A549 (cell line): ENCODE measurements around the gene MALRD1. TPM values are rescaled to one million over a fixed set of nuclear protein-coding genes. Genes with fewer than 3 reads are reported as not detected.

ENCODE experiments used
- ATAC-seq, 2 experiments: fragments of 200-7000 bp in 1 of 2; fragments of >200 bp in 1 of 2; cut with Nextera tagmentation in 1 of 2; cut with Tn5 transposase in 1 of 2; 3 replicates each; pipeline versions ENCODE4 v1.8.0 to v1.9.1; 2018 to 2020; ENCODE audit warnings: mild to moderate bottlenecking in 1 of 2, moderate library complexity in 1 of 2
- CTCF ChIA-PET: fragments of 300-600 bp; sonication (Branson Sonifier 250); formaldehyde crosslinking; extraction: SDS; loops from one replicate; lab custom pipeline; 2021; ENCODE audit warnings: antibody characterized with exemption, inconsistent platforms; lab: Yijun Ruan, JAX
- POLR2A ChIA-PET: fragments of 350-600 bp; formaldehyde crosslinking; extraction: SDS; loops from one replicate; lab custom pipeline; 2021; ENCODE audit warnings: antibody characterized with exemption, inconsistent platforms; lab: Yijun Ruan, JAX
- DNase-seq, 2 experiments: peaks; one replicate each; pipeline versions ENCODE4 v3.0.0 to v3.0.0-alpha.2; 2011 to 2016; ENCODE audit warnings: low read depth in 1 of 2, low spot score in 1 of 2
- FAIRE-seq: peaks from 2 replicates; lab custom pipeline; 2011; peaks lifted over from hg19 to GRCh38; lab: Jason Lieb, UNC
- H3K27ac ChIP-seq, 2 experiments: fragments of >200 bp; sonication (Bioruptor Twin); formaldehyde crosslinking; 3 replicates each; pipeline ENCODE4 v1.5.1; 2016 to 2017
- H3K4me1 ChIP-seq: fragments of >200 bp; sonication (Bioruptor Twin); formaldehyde crosslinking; 3 replicates; pipeline ENCODE4 v1.6.1; 2016
- H3K4me2 ChIP-seq: fragments of >200 bp; sonication (Bioruptor Twin); formaldehyde crosslinking; 3 replicates; pipeline ENCODE4 v1.6.1; 2016
- H3K4me3 ChIP-seq: fragments of >200 bp; sonication (Bioruptor Twin); formaldehyde crosslinking; 3 replicates; pipeline ENCODE4 v1.5.1; 2016
- H3K9me3 ChIP-seq: fragments of >200 bp; sonication (Bioruptor Twin); formaldehyde crosslinking; 3 replicates; pipeline ENCODE4 v1.6.1; 2016
- CEBPB ChIP-seq, 2 experiments: fragments of >200 bp in 1 of 2; sonication (Bioruptor Twin) in 1 of 2; formaldehyde crosslinking in 1 of 2; IDR thresholded peaks; 2 replicates each; pipeline ENCODE4 v1.6.1; 2012 to 2016
- CHD4 ChIP-seq: fragments of 200-600 bp; sonication (generic); IDR thresholded peaks from 2 replicates; pipeline ENCODE4 v1.6.1; 2016; ENCODE audit warnings: antibody characterized with exemption, mild to moderate bottlenecking, borderline replicate concordance
- EHMT2 ChIP-seq: fragments of 200-600 bp; sonication (generic); IDR thresholded peaks from 2 replicates; pipeline ENCODE4 v1.6.1; 2016; ENCODE audit warnings: antibody characterized with exemption, low read depth, mild to moderate bottlenecking, moderate library complexity
- EP300 ChIP-seq, 2 experiments: fragments of >200 bp; sonication (Bioruptor Twin); formaldehyde crosslinking; IDR thresholded peaks; 2 replicates in 1 of 2; 3 replicates in 1 of 2; pipeline ENCODE4 v1.6.1; 2016 to 2017
- ESRRA ChIP-seq: fragments of 150-350 bp; IDR thresholded peaks from 2 replicates; pipeline ENCODE4 v1.6.1; 2014; ENCODE audit warnings: mild to moderate bottlenecking, low read length, borderline replicate concordance
- FOSL2 ChIP-seq, 2 experiments: fragments of 450-650 bp in 1 of 2; fragments of >200 bp in 1 of 2; sonication (Bioruptor Twin) in 1 of 2; formaldehyde crosslinking; IDR thresholded peaks; 2 replicates each; pipeline versions ENCODE4 v1.5.0 to v1.6.1; 2016 to 2020; ENCODE audit warnings: mild to moderate bottlenecking in 1 of 2, moderate library complexity in 1 of 2
- HOXA7 ChIP-seq: fragments of 250-450 bp; sonication (Bioruptor Pico); IDR thresholded peaks from 2 replicates; pipeline ENCODE4 v1.5.0; 2020; ENCODE audit warnings: mild to moderate bottlenecking, moderate library complexity
- HOXB13 ChIP-seq: fragments of 250-450 bp; sonication (Bioruptor Pico); IDR thresholded peaks from 2 replicates; pipeline ENCODE4 v1.5.0; 2020; ENCODE audit warnings: low read depth, mild to moderate bottlenecking, moderate library complexity
- HOXB5 ChIP-seq: fragments of 250-450 bp; sonication (Bioruptor Pico); IDR thresholded peaks from 2 replicates; pipeline ENCODE4 v1.5.0; 2020; ENCODE audit warnings: mild to moderate bottlenecking, moderate library complexity
- JUN ChIP-seq, 2 experiments: fragments of >200 bp; sonication (Bioruptor Twin); formaldehyde crosslinking; IDR thresholded peaks; 2 replicates in 1 of 2; 3 replicates in 1 of 2; pipeline ENCODE4 v1.6.1; 2016 to 2017
- KDM5A ChIP-seq: fragments of 200-600 bp; sonication (generic); IDR thresholded peaks from 2 replicates; pipeline ENCODE4 v1.6.1; 2016; ENCODE audit warnings: antibody characterized with exemption, mild to moderate bottlenecking
- MAFK ChIP-seq: fragments of 450-650 bp; IDR thresholded peaks from 2 replicates; pipeline ENCODE4 v1.6.1; 2014; ENCODE audit not compliant: partially characterized antibody
- NFE2L2 ChIP-seq: fragments of 150-350 bp; conservative IDR thresholded peaks from 2 replicates; pipeline ENCODE4 v1.6.1; 2014; ENCODE audit warnings: low read length
- PHF8 ChIP-seq: fragments of 200-600 bp; sonication (generic); IDR thresholded peaks from 2 replicates; pipeline ENCODE4 v1.6.1; 2016; ENCODE audit warnings: low read depth, mild to moderate bottlenecking, antibody characterized with exemption, moderate library complexity, borderline replicate concordance
- POLR2AphosphoS2 ChIP-seq: conservative IDR thresholded peaks from 2 replicates; pipeline ENCODE4 v1.6.1; 2012; ENCODE audit warnings: low read length, improper control_type of control experiment, inconsistent platforms
- RFX5 ChIP-seq: fragments of 450-650 bp; IDR thresholded peaks from 2 replicates; pipeline ENCODE4 v1.7.1; 2014; ENCODE audit warnings: antibody characterized with exemption, mild to moderate bottlenecking, moderate library complexity
- TFCP2L1 ChIP-seq: fragments of 250-450 bp; sonication (Bioruptor Pico); IDR thresholded peaks from 2 replicates; pipeline ENCODE4 v1.5.0; 2021; ENCODE audit warnings: mild to moderate bottlenecking
- TP53 ChIP-seq: fragments of 250-450 bp; sonication (Bioruptor Pico); IDR thresholded peaks from 2 replicates; pipeline ENCODE4 v1.5.0; 2021; ENCODE audit warnings: mild to moderate bottlenecking, moderate library complexity
- ZC3H11A ChIP-seq: fragments of 450-650 bp; IDR thresholded peaks from 2 replicates; pipeline ENCODE4 v1.6.1; 2014; ENCODE audit warnings: antibody characterized with exemption, mild to moderate bottlenecking
- ZFP36 ChIP-seq: fragments of 450-650 bp; IDR thresholded peaks from 2 replicates; pipeline ENCODE4 v1.6.1; 2014; ENCODE audit warnings: borderline replicate concordance; ENCODE audit not compliant: partially characterized antibody
- ZNF302 ChIP-seq: fragments of 250-450 bp; sonication (Bioruptor Pico); IDR thresholded peaks from 2 replicates; pipeline ENCODE4 v1.9.0; 2021; ENCODE audit warnings: inconsistent platforms, mild to moderate bottlenecking, moderate library complexity
- WGBS: methylation state at CpG from one replicate; pipeline ENCODE4 v1.1.6; 2017; ENCODE audit errors: missing lambda C conversion rate; 5-methylcytosine and 5-hydroxymethylcytosine counted together
- polyA plus RNA-seq, 4 experiments: library from polyadenylated mRNA; depleted of rRNA in 3 of 4; stranded (reverse); fragments of >200 nt; fragmentation: RNase III in 1 of 4; extraction: RNeasy Plus Mini Kit Qiagen cat#74134 plus additional on column Dnase treatment in 1 of 4; gene quantifications; 2 replicates in 3 of 4; 3 replicates in 1 of 4; pipeline ENCODE4 v1.2.3, GENCODE V29; 2011 to 2017
- TF ChIP-seq, protein P1 (sequence below): fragments of >200 bp; sonication (Bioruptor Twin); formaldehyde crosslinking; IDR thresholded peaks from 3 replicates; pipeline ENCODE4 v1.6.1; 2016
- TF ChIP-seq, protein P2 (sequence below): fragments of >200 bp; sonication (Bioruptor Twin); formaldehyde crosslinking; IDR thresholded peaks from 2 replicates; pipeline ENCODE4 v1.6.1; 2016
- TF ChIP-seq, protein P3 (sequence below): fragments of 200-600 bp; sonication (generic); IDR thresholded peaks from 2 replicates; pipeline ENCODE4 v1.6.1; 2016; ENCODE audit warnings: antibody characterized with exemption, mild to moderate bottlenecking, moderate library complexity
- TF ChIP-seq, protein P4 (sequence below): IDR thresholded peaks from 2 replicates; pipeline ENCODE4 v1.6.1; 2012; ENCODE audit warnings: low read depth, borderline replicate concordance
- TF ChIP-seq, protein P5 (sequence below): fragments of 250-450 bp; sonication (Bioruptor Pico); IDR thresholded peaks from 2 replicates; pipeline ENCODE4 v1.5.0; 2021; ENCODE audit warnings: mild to moderate bottlenecking, moderate library complexity, borderline replicate concordance
- TF ChIP-seq, protein P6 (sequence below): IDR thresholded peaks from 2 replicates; pipeline ENCODE4 v1.6.1; 2012

Gene MALRD1
- polyA plus RNA-seq, 2 of the 4 experiments (the other 2 are of a cell fraction), result not detected

DNA sequence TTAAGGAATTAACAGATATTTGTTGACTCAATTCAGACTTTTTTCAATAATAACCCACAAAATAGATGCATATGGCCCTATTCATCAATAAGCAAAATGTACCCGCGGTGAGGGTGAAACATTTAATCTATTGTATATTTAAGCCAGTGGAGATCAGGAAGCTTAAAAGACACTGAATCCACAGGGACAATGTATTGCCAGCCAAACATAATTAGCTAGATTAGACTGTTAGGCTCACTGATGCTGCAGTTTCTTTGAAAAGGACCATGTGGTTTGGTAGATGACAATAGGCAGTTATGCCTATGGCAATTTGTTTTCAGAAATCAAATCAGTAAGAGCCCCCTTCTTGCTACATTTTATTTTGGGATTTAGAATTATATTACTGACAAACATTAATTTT lies 680.4 kb downstream of the MALRD1 start:
- H3K4me3 ChIP-seq, result no peak overlapping the region
- no peaks in the 10 kb centered on the region for H3K4me1 ChIP-seq
- ChIA-PET CTCF (no interaction called here), POLR2A (no interaction called here)
- 89% methylated on average over 2 of the region's 2 CpGs for WGBS
- H3K27ac ChIP-seq, result no peak overlapping the region
- no peak for DNase-seq
- no peak for TF ChIP-seq MAFK
- TF ChIP-seq TFCP2L1 (CRISPR knock-in tag), result no peak
- TF ChIP-seq EHMT2, result no peak
- TF ChIP-seq, protein P1, sequence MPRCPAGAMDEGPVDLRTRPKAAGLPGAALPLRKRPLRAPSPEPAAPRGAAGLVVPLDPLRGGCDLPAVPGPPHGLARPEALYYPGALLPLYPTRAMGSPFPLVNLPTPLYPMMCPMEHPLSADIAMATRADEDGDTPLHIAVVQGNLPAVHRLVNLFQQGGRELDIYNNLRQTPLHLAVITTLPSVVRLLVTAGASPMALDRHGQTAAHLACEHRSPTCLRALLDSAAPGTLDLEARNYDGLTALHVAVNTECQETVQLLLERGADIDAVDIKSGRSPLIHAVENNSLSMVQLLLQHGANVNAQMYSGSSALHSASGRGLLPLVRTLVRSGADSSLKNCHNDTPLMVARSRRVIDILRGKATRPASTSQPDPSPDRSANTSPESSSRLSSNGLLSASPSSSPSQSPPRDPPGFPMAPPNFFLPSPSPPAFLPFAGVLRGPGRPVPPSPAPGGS, result no peak
- no peak for TF ChIP-seq CEBPB (IDR thresholded peaks at IDR 0.05)
- TF ChIP-seq ZNF302 (CRISPR knock-in tag), result no peak
- TF ChIP-seq POLR2AphosphoS2, result no peak
- TF ChIP-seq, protein P2, sequence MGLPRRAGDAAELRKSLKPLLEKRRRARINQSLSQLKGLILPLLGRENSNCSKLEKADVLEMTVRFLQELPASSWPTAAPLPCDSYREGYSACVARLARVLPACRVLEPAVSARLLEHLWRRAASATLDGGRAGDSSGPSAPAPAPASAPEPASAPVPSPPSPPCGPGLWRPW, result no peak
- no peak for TF ChIP-seq EP300 (IDR thresholded peaks at IDR 0.05)
- TF ChIP-seq FOSL2 (IDR thresholded peaks at IDR 0.05), result no peak
- no peak for TF ChIP-seq FOSL2 (CRISPR knock-in tag; IDR thresholded peaks at IDR 0.05)
- TF ChIP-seq, protein P3, sequence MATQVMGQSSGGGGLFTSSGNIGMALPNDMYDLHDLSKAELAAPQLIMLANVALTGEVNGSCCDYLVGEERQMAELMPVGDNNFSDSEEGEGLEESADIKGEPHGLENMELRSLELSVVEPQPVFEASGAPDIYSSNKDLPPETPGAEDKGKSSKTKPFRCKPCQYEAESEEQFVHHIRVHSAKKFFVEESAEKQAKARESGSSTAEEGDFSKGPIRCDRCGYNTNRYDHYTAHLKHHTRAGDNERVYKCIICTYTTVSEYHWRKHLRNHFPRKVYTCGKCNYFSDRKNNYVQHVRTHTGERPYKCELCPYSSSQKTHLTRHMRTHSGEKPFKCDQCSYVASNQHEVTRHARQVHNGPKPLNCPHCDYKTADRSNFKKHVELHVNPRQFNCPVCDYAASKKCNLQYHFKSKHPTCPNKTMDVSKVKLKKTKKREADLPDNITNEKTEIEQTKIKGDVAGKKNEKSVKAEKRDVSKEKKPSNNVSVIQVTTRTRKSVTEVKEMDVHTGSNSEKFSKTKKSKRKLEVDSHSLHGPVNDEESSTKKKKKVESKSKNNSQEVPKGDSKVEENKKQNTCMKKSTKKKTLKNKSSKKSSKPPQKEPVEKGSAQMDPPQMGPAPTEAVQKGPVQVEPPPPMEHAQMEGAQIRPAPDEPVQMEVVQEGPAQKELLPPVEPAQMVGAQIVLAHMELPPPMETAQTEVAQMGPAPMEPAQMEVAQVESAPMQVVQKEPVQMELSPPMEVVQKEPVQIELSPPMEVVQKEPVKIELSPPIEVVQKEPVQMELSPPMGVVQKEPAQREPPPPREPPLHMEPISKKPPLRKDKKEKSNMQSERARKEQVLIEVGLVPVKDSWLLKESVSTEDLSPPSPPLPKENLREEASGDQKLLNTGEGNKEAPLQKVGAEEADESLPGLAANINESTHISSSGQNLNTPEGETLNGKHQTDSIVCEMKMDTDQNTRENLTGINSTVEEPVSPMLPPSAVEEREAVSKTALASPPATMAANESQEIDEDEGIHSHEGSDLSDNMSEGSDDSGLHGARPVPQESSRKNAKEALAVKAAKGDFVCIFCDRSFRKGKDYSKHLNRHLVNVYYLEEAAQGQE, result no peak
- no peak for TF ChIP-seq KDM5A
- no peak for TF ChIP-seq JUN (IDR thresholded peaks at IDR 0.05)
- no peak for TF ChIP-seq HOXB5 (CRISPR knock-in tag)
- FAIRE-seq, result no peak
- no peak overlapping the region for H3K4me2 ChIP-seq
- peaks cover 4% of the 10 kb centered on the region; the same call in 1 of the 3 replicates for H3K9me3 ChIP-seq
- no peak for ATAC-seq

DNA sequence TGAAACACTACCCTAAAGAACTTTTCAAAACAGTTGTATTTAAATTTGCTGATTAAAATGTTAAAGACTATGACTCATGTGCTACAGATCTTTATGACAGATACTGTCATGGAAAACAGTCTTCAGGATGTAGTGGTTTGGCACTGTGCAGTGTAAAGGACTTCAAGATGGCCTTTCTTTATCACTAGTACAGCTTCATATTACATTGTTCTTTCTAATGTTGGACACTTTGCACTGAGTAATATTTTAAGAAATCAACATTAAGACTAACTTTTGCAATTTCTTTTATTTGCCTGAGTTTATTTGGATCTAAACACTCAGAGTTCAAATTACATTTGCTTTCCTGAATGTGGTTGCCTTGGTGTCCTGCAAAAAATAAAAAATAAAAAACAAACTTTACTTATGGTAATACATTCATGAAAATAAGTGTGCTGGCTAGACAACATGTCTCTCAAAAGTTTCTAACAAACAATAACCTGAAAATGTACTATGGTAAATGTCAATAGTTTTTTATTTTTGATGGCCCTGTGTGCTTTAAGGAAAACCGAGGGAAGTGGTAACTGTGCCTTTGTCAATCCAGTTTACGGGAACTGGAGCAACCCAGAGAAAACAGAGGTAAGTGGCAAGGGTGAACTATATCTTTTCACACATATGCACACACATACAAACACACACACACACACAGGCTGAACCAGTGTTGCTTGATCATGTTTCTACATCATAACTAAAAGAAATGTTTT lies 681.7 kb downstream of the MALRD1 start:
- H3K4me2 ChIP-seq, result no peak overlapping the region
- 28% methylated on average over 2 of the region's 2 CpGs for WGBS

DNA sequence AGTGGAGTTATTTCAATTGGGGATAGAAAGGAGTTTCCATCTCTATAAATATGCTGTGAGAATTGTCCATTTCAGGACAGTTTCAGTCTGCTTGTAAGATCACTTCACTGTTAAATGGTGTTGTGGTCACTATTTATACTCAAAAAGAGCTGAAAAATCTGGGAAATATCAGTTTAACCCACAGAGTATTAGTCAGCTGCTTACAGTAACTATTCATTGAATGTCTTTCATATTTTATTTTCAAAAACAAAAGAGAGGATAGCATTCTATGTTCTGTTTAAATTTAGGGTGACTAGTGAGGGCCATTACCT lies 682.3 kb downstream of the MALRD1 start:
- POLR2A ChIA-PET, result no interaction called here
- H3K27ac ChIP-seq, result no peak overlapping the region
- TF ChIP-seq, protein P4, sequence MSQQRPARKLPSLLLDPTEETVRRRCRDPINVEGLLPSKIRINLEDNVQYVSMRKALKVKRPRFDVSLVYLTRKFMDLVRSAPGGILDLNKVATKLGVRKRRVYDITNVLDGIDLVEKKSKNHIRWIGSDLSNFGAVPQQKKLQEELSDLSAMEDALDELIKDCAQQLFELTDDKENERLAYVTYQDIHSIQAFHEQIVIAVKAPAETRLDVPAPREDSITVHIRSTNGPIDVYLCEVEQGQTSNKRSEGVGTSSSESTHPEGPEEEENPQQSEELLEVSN, result no peak
- TF ChIP-seq ESRRA, result no peak
- TF ChIP-seq, protein P5, sequence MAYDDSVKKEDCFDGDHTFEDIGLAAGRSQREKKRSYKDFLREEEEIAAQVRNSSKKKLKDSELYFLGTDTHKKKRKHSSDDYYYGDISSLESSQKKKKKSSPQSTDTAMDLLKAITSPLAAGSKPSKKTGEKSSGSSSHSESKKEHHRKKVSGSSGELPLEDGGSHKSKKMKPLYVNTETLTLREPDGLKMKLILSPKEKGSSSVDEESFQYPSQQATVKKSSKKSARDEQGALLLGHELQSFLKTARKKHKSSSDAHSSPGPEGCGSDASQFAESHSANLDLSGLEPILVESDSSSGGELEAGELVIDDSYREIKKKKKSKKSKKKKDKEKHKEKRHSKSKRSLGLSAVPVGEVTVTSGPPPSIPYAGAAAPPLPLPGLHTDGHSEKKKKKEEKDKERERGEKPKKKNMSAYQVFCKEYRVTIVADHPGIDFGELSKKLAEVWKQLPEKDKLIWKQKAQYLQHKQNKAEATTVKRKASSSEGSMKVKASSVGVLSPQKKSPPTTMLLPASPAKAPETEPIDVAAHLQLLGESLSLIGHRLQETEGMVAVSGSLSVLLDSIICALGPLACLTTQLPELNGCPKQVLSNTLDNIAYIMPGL, result no peak
- no peak for TF ChIP-seq ZC3H11A
- TF ChIP-seq NFE2L2, result no peak
- TF ChIP-seq HOXB13 (CRISPR knock-in tag), result no peak
- TF ChIP-seq CHD4, result no peak
- TF ChIP-seq RFX5, result no peak
- no peak for TF ChIP-seq HOXA7 (CRISPR knock-in tag)
- TF ChIP-seq POLR2AphosphoS2, result no peak
- TF ChIP-seq TP53 (CRISPR knock-in tag), result no peak

More for the DNA sequence above, 681.7 kb downstream of the MALRD1 start:
- FAIRE-seq (no peak), ATAC-seq (no peak), DNase-seq (no peak)
- TF ChIP-seq EHMT2, result no peak
- TF ChIP-seq, protein P6, sequence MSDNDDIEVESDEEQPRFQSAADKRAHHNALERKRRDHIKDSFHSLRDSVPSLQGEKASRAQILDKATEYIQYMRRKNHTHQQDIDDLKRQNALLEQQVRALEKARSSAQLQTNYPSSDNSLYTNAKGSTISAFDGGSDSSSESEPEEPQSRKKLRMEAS, result no peak
- TF ChIP-seq PHF8, result no peak
- no peak for TF ChIP-seq CEBPB (IDR thresholded peaks at IDR 0.05)
- TF ChIP-seq HOXA7 (CRISPR knock-in tag), result no peak
- no peak for TF ChIP-seq RFX5
- no peak for TF ChIP-seq ZFP36
- POLR2A ChIA-PET, result no interaction called here
- Histone ChIP-seq H3K4me3 (no peak overlapping the region), H3K9me3 (no peaks in the 10 kb centered on the region), H3K27ac (no peak overlapping the region), H3K4me1 (no peaks in the 10 kb centered on the region)
- CTCF ChIA-PET, result no interaction called here

More for the DNA sequence above, 682.3 kb downstream of the MALRD1 start:
- no peaks in the 10 kb centered on the region for H3K4me1 ChIP-seq
- no peak overlapping the region for H3K4me2 ChIP-seq
- H3K4me3 ChIP-seq, result no peak overlapping the region
- H3K9me3 ChIP-seq, result no peaks in the 10 kb centered on the region
- DNase-seq (no peak), ATAC-seq (no peak), FAIRE-seq (no peak)
- CTCF ChIA-PET, result no interaction called here
